Epithelial cell of alveolus of lung (primary cell): ENCODE data around the gene SMYD1. TPM values are rescaled to one million over a fixed set of nuclear protein-coding genes. Genes with fewer than 3 reads are reported as not detected.

ENCODE experiments used
- total RNA-seq: library from RNA; depleted of rRNA; stranded (reverse); fragments of >200 nt; gene quantifications from 2 replicates; pipeline ENCODE4 v1.2.1, GENCODE V29; 2015

The SMYD1 gene
- total RNA-seq: 0.64 TPM in 1 of 2 replicates, not detected in the other

GRCh38 chr2:88067598-88067997 is at the start of gene SMYD1:
Gene SMYD1, plus strand, starts transcription at chr2:88067825. Its CDS starts 40 bp downstream, at chr2:88067865.

GRCh38 chr2:88055371-88056128 is 12.1 kb upstream of the SMYD1 start, which contains the start of gene KRCC1:
Gene KRCC1, minus strand, starts transcription at chr2:88055783. Its CDS starts 27,220 bp downstream, at chr2:88028563.

GRCh38 chr2:88127888-88128653 is 60.4 kb downstream of the SMYD1 start, which contains the start of gene FABP1:
Gene FABP1, minus strand, starts transcription at chr2:88128062. Its CDS starts 45 bp downstream, at chr2:88128017.

Other genes starting within 250 kb of the SMYD1 start
- 0.65 TPM in 1 of 2 replicates, not detected in the other for gene RGPD2, start 242.0 kb upstream of the SMYD1 start, total RNA-seq
- gene RNU2-63P, start 51.3 kb upstream of the SMYD1 start, total RNA-seq: not detected in 2 replicates
- 15.6 and 20.7 TPM in 2 replicates for gene KRCC1, start 12.0 kb upstream of the SMYD1 start, total RNA-seq
- not detected in 2 replicates for gene FABP1, start 60.2 kb downstream of the SMYD1 start, total RNA-seq
- 5.3 TPM in 1 of 2 replicates, not detected in the other for gene THNSL2, start 102.5 kb downstream of the SMYD1 start, total RNA-seq